HEK293 (cell line): Measurements from ENCODE around the gene RIMS1.

Source experiments
- CTCF ChIA-PET: fragments of 350-600 bp; formaldehyde crosslinking; extraction: SDS; loops from one replicate; lab custom pipeline; 2021; ENCODE audit warnings: antibody characterized with exemption; lab: Yijun Ruan, JAX
- POLR2A ChIA-PET: fragments of 300-600 bp; formaldehyde crosslinking; extraction: SDS; loops from one replicate; lab custom pipeline; 2020; ENCODE audit warnings: antibody characterized with exemption, inconsistent platforms; lab: Yijun Ruan, JAX
- H3K27ac ChIP-seq: fragments of 200-500 bp; sonication (Bioruptor generic); 2 replicates; pipeline ENCODE4 v1.5.1; 2014; ENCODE audit warnings: low read depth, low read length, control low read depth, inconsistent platforms; ENCODE audit errors: extremely low read depth
- H3K36me3 ChIP-seq, 2 experiments: fragments of 200-500 bp in 1 of 2; sonication (Bioruptor generic) in 1 of 2; 1 replicate in 1 of 2; 2 replicates in 1 of 2; pipeline ENCODE4 v1.5.1; 2014 to 2017; ENCODE audit warnings: inconsistent platforms in 2 of 2, low read length in 2 of 2; ENCODE audit not compliant: control insufficient read depth in 2 of 2, insufficient read depth in 1 of 2
- H3K4me1 ChIP-seq: fragments of 200-500 bp; sonication (Bioruptor generic); 2 replicates; pipeline ENCODE4 v1.5.1; 2014; ENCODE audit warnings: mild to moderate bottlenecking, low read length, inconsistent platforms; ENCODE audit not compliant: control insufficient read depth, insufficient read depth
- H3K4me3 ChIP-seq: 2 replicates; pipeline ENCODE4 v1.5.1; 2011; ENCODE audit warnings: low read depth, mild to moderate bottlenecking, control low read depth, low read length, moderate library complexity
- H3K9me3 ChIP-seq: fragments of 200-500 bp; sonication (Bioruptor generic); 2 replicates; pipeline ENCODE4 v1.5.1; 2014; ENCODE audit warnings: low read depth, low read length, inconsistent platforms; ENCODE audit not compliant: control insufficient read depth, insufficient read depth
- BCL6B ChIP-seq: fragments of 450-650 bp; formaldehyde crosslinking; IDR thresholded peaks from 2 replicates; pipeline ENCODE4 v1.5.1; 2017; ENCODE audit warnings: missing biosample characterization, missing genetic modification characterization
- REPIN1 ChIP-seq: fragments of 450-650 bp; formaldehyde crosslinking; IDR thresholded peaks from 2 replicates; pipeline ENCODE4 v1.5.1; 2017; ENCODE audit warnings: missing biosample characterization, missing genetic modification characterization, low read depth
- WT1 ChIP-seq: fragments of 450-650 bp; formaldehyde crosslinking; IDR thresholded peaks from 2 replicates; pipeline ENCODE4 v1.5.1; 2016; ENCODE audit warnings: missing biosample characterization, missing genetic modification characterization
- ZFHX2 ChIP-seq: fragments of 450-650 bp; formaldehyde crosslinking; conservative IDR thresholded peaks from 2 replicates; pipeline ENCODE4 v1.5.1; 2016; ENCODE audit warnings: missing biosample characterization, missing genetic modification characterization
- ZFP41 ChIP-seq: fragments of 450-650 bp; formaldehyde crosslinking; IDR thresholded peaks from 2 replicates; pipeline ENCODE4 v1.5.1; 2016; ENCODE audit warnings: missing biosample characterization, missing genetic modification characterization, borderline replicate concordance
- ZNF10 ChIP-seq: fragments of 450-650 bp; formaldehyde crosslinking; IDR thresholded peaks from 2 replicates; pipeline ENCODE4 v1.5.1; 2017; ENCODE audit warnings: missing biosample characterization, missing genetic modification characterization
- ZNF148 ChIP-seq: fragments of 450-650 bp; formaldehyde crosslinking; IDR thresholded peaks from 2 replicates; pipeline ENCODE4 v1.5.0; 2017; ENCODE audit warnings: missing biosample characterization, missing genetic modification characterization, borderline replicate concordance
- ZNF274 ChIP-seq, 2 experiments: fragments of 200-500 bp in 1 of 2; fragments of 450-650 bp in 1 of 2; sonication (Bioruptor generic) in 1 of 2; formaldehyde crosslinking in 1 of 2; IDR thresholded peaks; 2 replicates each; pipeline versions ENCODE4 v1.5.1 to v1.6.1; 2014 to 2016; ENCODE audit warnings: borderline replicate concordance in 1 of 2, inconsistent platforms in 1 of 2, low read length in 1 of 2, missing biosample characterization in 1 of 2, missing genetic modification characterization in 1 of 2
- ZNF362 ChIP-seq: fragments of 450-650 bp; formaldehyde crosslinking; IDR thresholded peaks from 2 replicates; pipeline ENCODE4 v1.5.1; 2016; ENCODE audit warnings: missing biosample characterization, missing genetic modification characterization
- ZNF48 ChIP-seq: fragments of 450-650 bp; formaldehyde crosslinking; IDR thresholded peaks from 2 replicates; pipeline ENCODE4 v1.5.1; 2016; ENCODE audit warnings: missing biosample characterization, missing genetic modification characterization
- ZNF501 ChIP-seq: fragments of 450-650 bp; formaldehyde crosslinking; IDR thresholded peaks from 2 replicates; pipeline ENCODE4 v1.5.1; 2016; ENCODE audit warnings: missing biosample characterization, missing genetic modification characterization
- ZNF514 ChIP-seq: fragments of 450-650 bp; formaldehyde crosslinking; IDR thresholded peaks from 2 replicates; pipeline ENCODE4 v1.5.1; 2016; ENCODE audit warnings: missing biosample characterization, missing genetic modification characterization
- ZNF626 ChIP-seq: fragments of 450-650 bp; sonication (Bioruptor Pico); formaldehyde crosslinking; IDR thresholded peaks from 2 replicates; pipeline ENCODE4 v1.5.1; 2018; ENCODE audit warnings: missing biosample characterization, missing genetic modification characterization, inconsistent platforms
- ZNF645 ChIP-seq: fragments of 450-650 bp; formaldehyde crosslinking; IDR thresholded peaks from 2 replicates; pipeline ENCODE4; 2016; ENCODE audit warnings: missing biosample characterization, missing genetic modification characterization
- TF ChIP-seq, protein P1 (sequence below): fragments of 450-650 bp; formaldehyde crosslinking; IDR thresholded peaks from 2 replicates; pipeline ENCODE4 v1.5.1; 2016; ENCODE audit warnings: missing biosample characterization, missing genetic modification characterization, low read depth

The RIMS1 gene

DNA sequence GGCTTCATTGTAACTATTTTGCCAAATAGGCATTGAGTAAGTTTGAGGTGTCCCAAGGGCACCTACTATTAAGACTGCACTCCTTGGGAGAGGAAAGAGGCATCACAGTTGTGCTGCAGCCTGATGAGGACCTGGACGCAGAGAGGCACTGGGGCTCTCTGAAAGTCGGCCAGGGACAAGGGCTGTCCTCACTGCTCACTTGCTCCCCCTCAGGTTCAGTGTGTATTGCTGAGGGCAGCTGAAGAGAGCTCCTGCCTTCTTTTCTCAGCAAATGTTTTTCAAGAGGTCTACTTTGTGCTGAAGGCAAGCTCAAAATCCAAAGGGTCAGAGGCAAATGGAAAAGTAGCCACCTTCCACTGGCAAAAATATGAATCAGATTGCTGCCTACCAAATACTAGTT is 331.8 kb downstream of the RIMS1 start (continued):
- no peak for TF ChIP-seq REPIN1 (tag by site-specific recombination)

DNA sequence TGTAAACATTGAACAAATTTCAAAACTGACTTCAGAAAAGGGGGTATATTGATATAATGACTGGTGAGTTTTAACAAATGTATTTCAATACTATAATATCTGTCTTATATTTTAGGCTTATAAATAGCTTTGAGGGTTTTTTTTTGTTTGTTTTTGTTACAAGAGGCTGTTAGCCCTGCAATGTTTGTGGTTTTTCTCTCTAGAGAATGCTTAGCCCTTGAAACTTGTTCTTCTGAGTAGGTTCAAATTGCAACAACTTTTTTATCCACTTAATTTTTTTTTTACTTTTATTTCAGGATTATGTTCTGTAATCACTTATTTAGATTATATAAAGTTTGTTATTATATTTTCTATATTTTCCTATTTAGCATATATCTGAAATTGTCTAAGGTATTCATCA is 333.2 kb downstream of the RIMS1 start:
- no peak for TF ChIP-seq WT1 (tag by site-specific recombination)
- TF ChIP-seq ZNF274 (IDR thresholded peaks at IDR 0.05; ENCODE audit: low read length): no peak
- no peak for TF ChIP-seq ZNF274 (tag by site-specific recombination; IDR thresholded peaks at IDR 0.05; ENCODE audit: borderline replicate concordance)
- no peak for TF ChIP-seq ZNF10 (tag by site-specific recombination)
- no peak for TF ChIP-seq ZNF645 (tag by site-specific recombination)
- TF ChIP-seq ZFHX2: no peak
- no peak for TF ChIP-seq ZNF148 (tag by site-specific recombination)
- no peak for TF ChIP-seq BCL6B (tag by site-specific recombination)
- no peak for TF ChIP-seq ZNF501 (tag by site-specific recombination)
- TF ChIP-seq ZFP41 (tag by site-specific recombination): no peak
- Histone ChIP-seq H3K4me1 (no peaks in the 10 kb centered on the region), H3K9me3 (no peaks in the 10 kb centered on the region), H3K27ac (no peak overlapping the region), H3K4me3 (no peak overlapping the region), H3K36me3 (no peaks in the 10 kb centered on the region)
- ChIA-PET POLR2A (no interaction called here), CTCF (interaction anchor here (0.7 kb wide), 1 partner anchor 357 kb away, joined by 3 read pairs; no protein-coding TSS in a partner anchor)

DNA sequence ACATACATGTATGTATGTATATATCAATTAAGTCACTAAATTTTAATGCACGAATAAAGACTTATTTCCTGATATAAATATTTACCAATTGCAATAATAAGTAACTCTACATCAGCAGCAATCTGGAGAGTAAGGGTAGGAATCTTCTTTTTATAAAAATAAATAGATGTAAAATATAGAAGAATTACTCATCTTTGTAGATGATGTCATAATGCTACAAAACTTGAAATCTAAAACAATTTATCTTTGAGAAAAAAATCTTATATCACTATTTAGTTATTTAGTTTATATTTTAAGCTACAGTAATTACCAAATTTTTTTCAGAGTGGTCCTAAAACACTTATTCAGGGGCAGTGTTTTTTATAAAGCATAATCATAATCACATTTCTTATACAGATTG is 351.7 kb downstream of the RIMS1 start:
- H3K9me3 ChIP-seq: no peaks in the 10 kb centered on the region
- no peaks in the 10 kb centered on the region for H3K36me3 ChIP-seq
- no peak overlapping the region for H3K27ac ChIP-seq
- no peaks in the 10 kb centered on the region for H3K4me1 ChIP-seq
- CTCF ChIA-PET: interaction anchor here (0.6 to 0.7 kb wide), 2 partner anchors 12 to 1961 kb away, joined by 7 to 9 read pairs; no protein-coding TSS in a partner anchor
- no peak overlapping the region for H3K4me3 ChIP-seq
- POLR2A ChIA-PET: no interaction called here
- TF ChIP-seq ZNF626 (tag by site-specific recombination) (no peak), ZNF514 (tag by site-specific recombination) (no peak), ZNF48 (no peak), ZNF362 (no peak)
- TF ChIP-seq, protein P1, sequence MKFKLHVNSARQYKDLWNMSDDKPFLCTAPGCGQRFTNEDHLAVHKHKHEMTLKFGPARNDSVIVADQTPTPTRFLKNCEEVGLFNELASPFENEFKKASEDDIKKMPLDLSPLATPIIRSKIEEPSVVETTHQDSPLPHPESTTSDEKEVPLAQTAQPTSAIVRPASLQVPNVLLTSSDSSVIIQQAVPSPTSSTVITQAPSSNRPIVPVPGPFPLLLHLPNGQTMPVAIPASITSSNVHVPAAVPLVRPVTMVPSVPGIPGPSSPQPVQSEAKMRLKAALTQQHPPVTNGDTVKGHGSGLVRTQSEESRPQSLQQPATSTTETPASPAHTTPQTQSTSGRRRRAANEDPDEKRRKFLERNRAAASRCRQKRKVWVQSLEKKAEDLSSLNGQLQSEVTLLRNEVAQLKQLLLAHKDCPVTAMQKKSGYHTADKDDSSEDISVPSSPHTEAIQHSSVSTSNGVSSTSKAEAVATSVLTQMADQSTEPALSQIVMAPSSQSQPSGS (tag by site-specific recombination): peak; percentile 75
